Measurements from ENCODE around the gene CASD1. TPM values are rescaled to one million over a fixed set of nuclear protein-coding genes. Genes with fewer than 3 reads are reported as not detected.

The CASD1 gene
- total and polyA plus RNA-seq, 2 of the 4 experiments (the other 2 are of a cell fraction): 4.0 to 4.5 TPM

DNA sequence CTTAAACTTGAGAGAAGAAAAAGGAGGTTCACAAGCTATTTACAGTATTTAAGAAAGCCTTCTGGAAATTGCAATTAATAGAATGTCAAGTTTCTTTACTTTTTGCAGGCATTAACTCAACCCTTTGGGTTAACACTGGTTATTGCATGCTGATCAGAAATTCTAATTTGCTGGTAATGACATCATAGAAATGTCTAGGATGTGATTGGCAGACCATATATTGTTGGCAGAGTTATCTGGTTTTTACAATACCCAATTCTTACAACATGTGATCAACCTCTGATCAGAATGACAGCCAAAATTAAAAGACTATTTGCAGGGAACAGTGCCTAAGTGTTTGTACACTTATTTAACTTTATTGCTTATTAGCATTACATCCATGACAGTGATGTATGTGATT, 1.6 kb upstream of the CASD1 start:
- Histone ChIP-seq H2AK9ac (replicated peaks; ENCODE audit: low read depth, low read length, poor library complexity) (no peak overlapping the region), H3K4me1 (ENCODE audit: control insufficient read depth, insufficient read depth, low read length) (peaks cover 3% of the 10 kb centered on the region), H4K5ac (ENCODE audit: low read depth, low read length) (no peak overlapping the region), H4K91ac (ENCODE audit: insufficient read depth, low read depth, low read length) (no peak overlapping the region), H4K20me1 (ENCODE audit: insufficient read depth, low read length) (no peaks in the 10 kb centered on the region), H4K8ac (ENCODE audit: low read depth in 2 of 2, low read length in 2 of 2) (no peak overlapping the region), H3K4ac (ENCODE audit: low read depth, low read length) (no peak overlapping the region), H2BK5ac (ENCODE audit: low read depth, low read length, poor library complexity, severe bottlenecking) (no peak overlapping the region), H2BK20ac (ENCODE audit: low read depth, low read length) (no peak overlapping the region), H2BK15ac (ENCODE audit: low read depth, low read length) (no peak overlapping the region), H3K27ac (ENCODE audit: insufficient read depth, low read length) (no peak overlapping the region), H3K27me3 (ENCODE audit: control insufficient read depth, insufficient read depth, low read length) (0 out of 2 replicates have a peak, but pooled peaks cover 2% of the 10 kb centered on the region), H3K9me1 (ENCODE audit: insufficient read depth, low read length) (0 out of 2 replicates have a peak, but pooled peaks cover 5% of the 10 kb centered on the region), H3K9ac (ENCODE audit: low read depth, low read length) (no peak overlapping the region), H3K56ac (ENCODE audit: extremely low read depth, insufficient read depth, low read length) (no peak overlapping the region), H2AFZ (replicated peaks; ENCODE audit: low read length, poor library complexity) (no peak overlapping the region), H2AK5ac (ENCODE audit: low read depth, low read length) (no peak overlapping the region), H3K4me2 (ENCODE audit: low read depth, low read length) (no peak overlapping the region), H3K9me3 (ENCODE audit: control insufficient read depth, insufficient read depth, low read length) (no peaks in the 10 kb centered on the region), H3K36me3 (ENCODE audit: control insufficient read depth, insufficient read depth, low read length) (no peaks in the 10 kb centered on the region), H3K4me3 (ENCODE audit: insufficient read depth, low read depth, low read length) (no peak overlapping the region), H3K23ac (ENCODE audit: low read depth, low read length) (no peak overlapping the region), H3K18ac (ENCODE audit: low read depth, low read length) (no peak overlapping the region), H2BK120ac (ENCODE audit: low read depth, low read length) (no peak overlapping the region), H3K79me1 (ENCODE audit: low read depth in 1 of 2, low read length in 2 of 2) (peaks cover 14 to 15% of the 10 kb centered on the region in 2 experiments; a peak in 3 of 4 replicates), H3K14ac (replicated peaks; ENCODE audit: low read depth, low read length) (no peak overlapping the region)
- intact Hi-C loops (cut with micrococcal nuclease) (no loop called here), in situ Hi-C loops (cut with MboI; ENCODE audit: low sequenced_read_pairs) (no loop called here), dilution Hi-C loops (cut with HindIII; ENCODE audit: low sequenced_read_pairs, unreplicated experiment) (no loop called here)
- no TSS peak for BruUV-seq (replicated peaks)
- no peak for ATAC-seq (ENCODE audit: low read depth)
- CTCF ChIA-PET: no interaction called here
- POLR2A ChIA-PET (ENCODE audit: unreplicated experiment): no interaction called here
- no peak for DNase-seq
- no peak for TF ChIP-seq ELK1 (IDR thresholded peaks at IDR 0.05; ENCODE audit: borderline replicate concordance, low read depth, low read length)
- TF ChIP-seq POLR2A (IDR thresholded peaks at IDR 0.05; ENCODE audit: low read depth, low read length): no peak
- no peak for TF ChIP-seq RAD21 (IDR thresholded peaks at IDR 0.05; ENCODE audit: low read length)
- no peak for TF ChIP-seq SMC3 (IDR thresholded peaks at IDR 0.05; ENCODE audit: low read depth, low read length)
- TF ChIP-seq MXI1 (IDR thresholded peaks at IDR 0.05; ENCODE audit: borderline replicate concordance, low read depth, low read length): no peak
- TF ChIP-seq, protein P1, sequence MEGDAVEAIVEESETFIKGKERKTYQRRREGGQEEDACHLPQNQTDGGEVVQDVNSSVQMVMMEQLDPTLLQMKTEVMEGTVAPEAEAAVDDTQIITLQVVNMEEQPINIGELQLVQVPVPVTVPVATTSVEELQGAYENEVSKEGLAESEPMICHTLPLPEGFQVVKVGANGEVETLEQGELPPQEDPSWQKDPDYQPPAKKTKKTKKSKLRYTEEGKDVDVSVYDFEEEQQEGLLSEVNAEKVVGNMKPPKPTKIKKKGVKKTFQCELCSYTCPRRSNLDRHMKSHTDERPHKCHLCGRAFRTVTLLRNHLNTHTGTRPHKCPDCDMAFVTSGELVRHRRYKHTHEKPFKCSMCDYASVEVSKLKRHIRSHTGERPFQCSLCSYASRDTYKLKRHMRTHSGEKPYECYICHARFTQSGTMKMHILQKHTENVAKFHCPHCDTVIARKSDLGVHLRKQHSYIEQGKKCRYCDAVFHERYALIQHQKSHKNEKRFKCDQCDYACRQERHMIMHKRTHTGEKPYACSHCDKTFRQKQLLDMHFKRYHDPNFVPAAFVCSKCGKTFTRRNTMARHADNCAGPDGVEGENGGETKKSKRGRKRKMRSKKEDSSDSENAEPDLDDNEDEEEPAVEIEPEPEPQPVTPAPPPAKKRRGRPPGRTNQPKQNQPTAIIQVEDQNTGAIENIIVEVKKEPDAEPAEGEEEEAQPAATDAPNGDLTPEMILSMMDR (conservative IDR thresholded peaks at IDR 0.05; ENCODE audit: low read depth, low read length): no peak
